ENCODE results near the gene BCL2A1. TPM values are rescaled to one million over a fixed set of nuclear protein-coding genes. Genes with fewer than 3 reads are reported as not detected.

BCL2A1 gene
- total RNA-seq, 1 experiment from 2014 or later = 16.9 TPM

- H3F3A ChIP-seq (ENCODE audit: low read length, unreplicated experiment) = no peaks in the 10 kb centered on the region
- ATAC-seq = no peak
- no peaks in the 10 kb centered on the region for H3K4me1 ChIP-seq (ENCODE audit: insufficient read depth, low read length)
- H3K9me3 ChIP-seq (ENCODE audit: low read length) = no peaks in the 10 kb centered on the region
- H3K4me3 ChIP-seq (ENCODE audit: low read length) = no peak overlapping the region
- H3K27me3 ChIP-seq (ENCODE audit: low read length) = no peaks in the 10 kb centered on the region
- DNase-seq = no peak
- H3K9ac ChIP-seq (ENCODE audit: low read length) = no peak overlapping the region
- no peak for TF ChIP-seq EZH2 (IDR thresholded peaks at IDR 0.05; ENCODE audit: low read length, unreplicated experiment)
- TF ChIP-seq CTCF (conservative IDR thresholded peaks at IDR 0.05; ENCODE audit: low read depth, low read length) = no peak
- TF ChIP-seq EZH2phosphoT487 (IDR thresholded peaks at IDR 0.05; ENCODE audit: borderline replicate concordance, low read length) = no peak
- H3K4me2 ChIP-seq (ENCODE audit: low read length) = no peak overlapping the region
- H4K20me1 ChIP-seq (ENCODE audit: low read length) = no peaks in the 10 kb centered on the region
- H3K9me2 ChIP-seq (replicated peaks; ENCODE audit: low read length) = no peaks in the 10 kb centered on the region
- ChIA-PET POLR2A (ENCODE audit: unreplicated experiment) (no interaction called here), CTCF (no interaction called here)
- intact Hi-C loops (cut with micrococcal nuclease) = no loop called here
- H2AFZ ChIP-seq (ENCODE audit: low read length) = no peak overlapping the region
- no TSS peak for BruUV-seq (replicated peaks)
- no peaks in the 10 kb centered on the region for H3K36me3 ChIP-seq (ENCODE audit: low read depth, low read length)
- H3K27ac ChIP-seq (ENCODE audit: low read length) = no peak overlapping the region
- H3K79me2 ChIP-seq (ENCODE audit: low read length) = no peaks in the 10 kb centered on the region
Measured at GRCh38 chr15:79954661-79955060, 16.3 kb downstream of the BCL2A1 start.

- intact Hi-C loops (cut with micrococcal nuclease) = no loop called here
- Histone ChIP-seq H3K4me3 (ENCODE audit: low read length) (no peak overlapping the region), H3K9me2 (replicated peaks; ENCODE audit: low read length) (no peaks in the 10 kb centered on the region), H4K20me1 (ENCODE audit: low read length) (no peaks in the 10 kb centered on the region), H3K27ac (ENCODE audit: low read length) (no peak overlapping the region), H3K36me3 (ENCODE audit: low read depth, low read length) (no peaks in the 10 kb centered on the region), H3K9me3 (ENCODE audit: low read length) (no peaks in the 10 kb centered on the region), H3K9ac (ENCODE audit: low read length) (no peak overlapping the region), H3K27me3 (ENCODE audit: low read length) (no peaks in the 10 kb centered on the region), H3K4me1 (ENCODE audit: insufficient read depth, low read length) (no peaks in the 10 kb centered on the region), H3K4me2 (ENCODE audit: low read length) (no peak overlapping the region), H2AFZ (ENCODE audit: low read length) (no peak overlapping the region), H3K79me2 (ENCODE audit: low read length) (no peaks in the 10 kb centered on the region), H3F3A (ENCODE audit: low read length, unreplicated experiment) (no peaks in the 10 kb centered on the region)
- POLR2A ChIA-PET (ENCODE audit: unreplicated experiment) = no interaction called here
- no TSS peak for BruUV-seq (replicated peaks)
- DNase-seq (no peak), ATAC-seq (no peak)
- CTCF ChIA-PET = no interaction called here
- no peak for TF ChIP-seq EZH2phosphoT487 (IDR thresholded peaks at IDR 0.05; ENCODE audit: borderline replicate concordance, low read length)
- no peak for TF ChIP-seq EZH2 (IDR thresholded peaks at IDR 0.05; ENCODE audit: low read length, unreplicated experiment)
- no peak for TF ChIP-seq CTCF (conservative IDR thresholded peaks at IDR 0.05; ENCODE audit: low read depth, low read length)
Measured at GRCh38 chr15:79953951-79954444, 17.0 kb downstream of the BCL2A1 start.

- CTCF ChIA-PET = no interaction called here
- no peak overlapping the region for H3K4me3 ChIP-seq (ENCODE audit: low read length)
- no peak overlapping the region for H3K4me2 ChIP-seq (ENCODE audit: low read length)
Measured at GRCh38 chr15:79952329-79952728, 18.7 kb downstream of the BCL2A1 start.

More at GRCh38 chr15:79952329-79952728, 18.7 kb downstream of the BCL2A1 start:
- DNase-seq = no peak
- no peaks in the 10 kb centered on the region for H3F3A ChIP-seq (ENCODE audit: low read length, unreplicated experiment)
- H3K9me3 ChIP-seq (ENCODE audit: low read length) = no peaks in the 10 kb centered on the region
- no peaks in the 10 kb centered on the region for H3K36me3 ChIP-seq (ENCODE audit: low read depth, low read length)
- no peak overlapping the region for H3K27ac ChIP-seq (ENCODE audit: low read length)
- TF ChIP-seq EZH2phosphoT487 (IDR thresholded peaks at IDR 0.05; ENCODE audit: borderline replicate concordance, low read length) (no peak), CTCF (conservative IDR thresholded peaks at IDR 0.05; ENCODE audit: low read depth, low read length) (no peak)
- no peaks in the 10 kb centered on the region for H4K20me1 ChIP-seq (ENCODE audit: low read length)
- no peaks in the 10 kb centered on the region for H3K27me3 ChIP-seq (ENCODE audit: low read length)
- H3K9me2 ChIP-seq (replicated peaks; ENCODE audit: low read length) = no peaks in the 10 kb centered on the region
- POLR2A ChIA-PET (ENCODE audit: unreplicated experiment) = no interaction called here
- no TSS peak for BruUV-seq (replicated peaks)
- H3K9ac ChIP-seq (ENCODE audit: low read length) = no peak overlapping the region
- H3K4me1 ChIP-seq (ENCODE audit: insufficient read depth, low read length) = no peaks in the 10 kb centered on the region
- no peak for ATAC-seq
- intact Hi-C loops (cut with micrococcal nuclease) = no loop called here
- H2AFZ ChIP-seq (ENCODE audit: low read length) = peak overlapping the region; percentile 34; the same call in 1 of the 2 replicates
- H3K79me2 ChIP-seq (ENCODE audit: low read length) = no peaks in the 10 kb centered on the region
